CD4-positive, alpha-beta T cell treated with Interferon gamma for 1 hour (primary cell): ENCODE data around the gene SLC30A2.

Experiments
- DNase-seq: peaks from one replicate; pipeline ENCODE4 v3.0.0-alpha.2; 2020

SLC30A2 gene

DNA sequence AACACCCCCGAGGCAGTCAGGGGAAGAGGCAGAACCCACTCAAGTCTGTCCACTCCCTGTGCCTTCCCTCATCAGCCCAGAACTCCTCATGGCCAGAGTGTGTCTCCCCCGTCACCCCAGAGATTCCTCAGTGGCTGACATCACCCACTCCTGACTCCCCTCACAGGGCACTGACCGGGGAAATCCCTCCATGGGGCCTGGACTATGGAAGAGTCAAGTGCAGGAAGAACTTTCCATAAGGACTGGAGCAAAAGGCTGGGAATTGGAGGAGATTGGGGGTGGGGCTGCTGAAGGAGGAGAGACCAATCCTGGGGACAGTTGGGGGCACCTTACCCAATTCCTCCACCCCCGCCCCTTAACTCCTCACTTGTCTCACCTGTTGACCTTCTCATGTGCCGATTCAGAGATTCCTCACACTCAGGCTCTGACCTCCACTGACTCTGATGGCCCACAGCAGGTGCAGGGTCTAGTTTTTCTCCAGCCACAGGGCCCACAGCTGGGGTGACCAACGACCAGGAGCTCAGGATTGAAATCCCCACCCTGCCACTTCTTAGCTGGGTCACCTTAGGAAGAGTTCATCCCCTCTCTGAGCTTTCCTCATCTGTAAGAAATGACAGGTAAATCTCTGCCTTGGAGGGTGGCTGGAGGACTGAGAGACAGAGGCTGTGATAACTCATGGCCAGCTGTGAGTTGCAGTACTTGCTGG is 24.8 kb downstream of the SLC30A2 start:
- no peak for DNase-seq

GRCh38 chr1:26020330-26020768 is 25.6 kb downstream of the SLC30A2 start:
- DNase-seq, result no peak

DNA sequence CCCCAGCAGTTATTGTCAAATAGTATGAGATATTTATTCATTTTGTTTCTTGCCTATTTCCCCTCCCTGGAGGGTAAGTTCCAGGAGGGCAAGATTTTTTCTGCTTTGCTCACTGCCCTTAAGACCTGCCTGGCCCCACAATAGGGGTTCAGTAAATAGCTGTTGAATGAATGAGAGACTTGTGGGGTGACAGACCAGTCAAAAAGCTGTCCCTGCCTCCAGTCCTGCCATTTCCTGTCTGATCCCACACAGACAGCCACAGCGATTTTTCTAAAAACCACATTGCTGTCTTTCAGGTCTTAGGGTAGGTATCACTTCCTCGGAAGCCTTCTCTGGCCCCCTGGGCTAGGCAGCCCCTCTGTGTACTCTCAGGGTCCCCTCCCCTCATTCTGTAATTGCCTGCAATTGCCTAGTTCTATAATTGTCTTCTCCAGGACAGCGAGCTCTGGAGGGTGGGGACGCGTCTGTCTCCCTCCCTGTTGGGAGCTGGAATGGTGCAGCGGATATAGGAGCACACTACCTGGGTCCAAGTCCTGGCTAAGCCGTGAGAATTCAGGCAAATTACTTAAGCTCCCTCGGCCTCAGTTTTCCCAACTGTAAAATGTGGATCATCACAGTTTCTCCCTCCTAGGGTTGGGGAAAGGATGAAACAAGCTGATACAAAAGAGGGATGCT is 26.1 kb downstream of the SLC30A2 start:
- no peak for DNase-seq

- no peak for DNase-seq
These were observed 28.3 kb downstream of the SLC30A2 start for GRCh38 chr1:26017606-26018005.

GRCh38 chr1:26016953-26017545 is 28.9 kb downstream of the SLC30A2 start:
- DNase-seq, result no peak

DNA sequence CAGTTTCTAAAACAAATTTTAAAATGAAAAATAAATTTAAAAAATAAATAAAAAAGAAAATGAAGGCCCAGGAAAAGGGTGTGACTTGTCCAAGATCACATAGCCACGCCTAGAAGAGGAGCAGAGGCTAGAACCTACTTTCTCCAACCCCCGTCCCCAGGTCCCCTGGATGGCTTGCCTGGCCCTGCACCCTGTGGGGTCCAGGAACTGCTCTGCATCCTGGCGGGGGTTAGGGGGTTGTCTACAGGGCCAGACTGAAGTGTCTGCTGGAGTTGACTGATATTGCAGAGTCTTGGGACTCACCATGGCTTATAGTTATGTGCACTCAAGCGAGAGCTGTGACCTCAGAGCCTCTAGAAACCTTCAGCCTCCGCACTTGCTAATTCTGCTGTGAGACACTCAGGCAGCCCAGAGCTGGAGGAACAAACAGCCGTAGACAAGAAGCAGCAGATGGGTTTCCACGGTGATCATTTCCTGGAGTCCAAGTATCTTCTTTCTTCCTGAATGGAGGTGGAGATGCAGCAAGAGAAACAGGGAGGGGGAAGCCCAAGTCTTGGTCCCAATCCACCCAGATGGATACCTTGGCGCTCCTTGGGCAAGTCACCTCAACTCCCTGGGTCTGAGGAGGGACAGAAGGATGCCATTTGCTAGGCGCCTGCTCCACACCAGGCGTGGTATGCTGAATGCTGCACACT is 29.5 kb downstream of the SLC30A2 start:
- DNase-seq, result no peak

DNA sequence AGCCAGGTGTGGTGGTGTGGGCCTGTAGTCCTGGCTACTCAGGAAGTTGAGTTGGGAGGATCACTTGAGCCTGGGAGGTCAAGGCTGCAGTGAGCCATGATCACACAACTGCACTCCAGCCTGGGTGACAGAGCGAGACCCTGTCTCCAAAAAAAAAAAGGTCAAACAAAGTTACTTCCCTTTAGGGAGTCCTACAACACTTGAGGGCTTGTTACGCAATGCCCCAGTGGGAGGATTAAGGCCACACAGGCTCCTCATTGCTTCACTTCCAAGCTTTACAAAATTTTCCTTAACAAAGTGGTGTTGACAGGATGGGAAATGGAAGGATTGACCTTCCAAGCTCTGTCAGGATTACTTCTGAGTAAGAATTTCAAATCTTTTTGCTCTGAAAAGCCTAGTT is 30.6 kb downstream of the SLC30A2 start:
- DNase-seq, result no peak

- DNase-seq, result no peak
These were observed 31.7 kb downstream of the SLC30A2 start for GRCh38 chr1:26014179-26014578.

- DNase-seq, result no peak
These were observed 33.1 kb downstream of the SLC30A2 start for GRCh38 chr1:26012864-26013263.

DNA sequence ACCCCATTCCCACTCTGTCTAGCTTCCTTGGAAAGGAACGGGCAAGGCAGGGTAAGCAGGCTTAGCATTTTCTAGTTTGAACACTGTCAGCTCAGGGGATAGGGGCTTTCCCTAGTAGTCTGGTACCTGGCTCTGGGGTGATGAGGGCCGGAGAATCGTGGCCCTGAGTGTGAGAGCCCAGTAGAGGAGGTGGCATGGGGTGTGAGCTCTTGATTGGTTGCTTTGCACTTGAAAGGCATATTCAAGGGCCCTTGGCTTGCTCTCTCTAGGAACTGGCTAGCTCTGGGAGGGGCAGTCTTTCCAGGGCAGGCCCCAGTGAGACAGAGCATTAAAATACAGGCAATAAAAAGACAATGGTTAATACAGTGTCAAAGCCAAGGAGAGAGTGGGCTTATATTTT is 35.1 kb downstream of the SLC30A2 start:
- no peak for DNase-seq

GRCh38 chr1:26009796-26010447 is 36.0 kb downstream of the SLC30A2 start:
- DNase-seq, result no peak

GRCh38 chr1:26006710-26007109 is 39.2 kb downstream of the SLC30A2 start:
- DNase-seq, result no peak

DNA sequence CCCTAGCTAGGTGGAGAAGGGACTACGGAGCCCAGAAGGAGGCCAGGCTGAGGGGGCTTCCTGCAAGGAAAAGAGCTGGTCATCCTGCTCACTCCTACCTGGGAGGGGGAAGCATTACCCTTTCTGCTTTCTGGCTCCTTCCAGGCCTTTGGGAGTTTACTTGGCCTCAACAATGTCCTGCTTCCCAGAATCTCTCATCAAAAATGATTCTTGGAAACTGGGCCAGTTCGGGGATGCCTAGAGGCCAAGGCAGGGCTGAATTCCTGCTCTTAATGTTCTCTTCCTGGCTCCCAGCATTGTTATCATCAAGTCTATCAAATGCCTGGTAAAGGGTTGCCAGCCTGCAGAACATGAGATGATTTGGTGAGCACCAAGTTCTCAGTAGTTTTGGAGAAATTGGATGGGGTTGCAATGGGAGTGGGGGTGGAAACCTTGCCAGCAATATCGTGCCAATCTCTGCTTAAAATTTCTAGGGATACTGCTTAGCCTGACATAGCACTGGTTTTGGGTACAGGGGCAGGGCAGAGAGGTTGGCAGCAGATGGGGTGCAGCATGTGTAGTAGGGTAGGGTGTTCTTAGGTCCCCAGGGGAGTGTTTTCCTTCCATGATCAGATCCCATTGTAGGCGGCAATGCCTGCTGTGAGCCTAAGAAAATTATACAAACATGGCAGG is 40.3 kb downstream of the SLC30A2 start:
- DNase-seq, result no peak

DNA sequence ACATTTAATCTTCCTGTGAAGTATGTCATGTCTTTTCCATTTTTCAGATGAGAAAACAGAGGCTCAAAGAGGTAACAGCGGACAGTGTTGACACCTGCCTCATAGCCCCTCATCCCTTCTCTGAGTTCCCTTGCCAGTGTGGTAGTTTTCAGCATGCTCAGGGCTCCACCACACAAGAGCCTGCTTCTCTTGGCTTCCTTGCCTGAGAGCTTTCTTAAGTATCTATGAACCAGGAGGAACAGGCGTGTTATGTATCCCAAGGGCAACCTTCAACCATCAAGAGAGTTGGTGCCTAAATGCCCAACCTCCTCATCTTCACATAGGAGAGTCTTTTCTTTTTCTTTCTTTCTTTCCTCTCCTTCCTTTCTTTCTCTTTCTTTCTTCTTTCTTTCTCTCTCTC is 42.2 kb downstream of the SLC30A2 start:
- DNase-seq, result no peak

GRCh38 chr1:26003262-26003661 is 42.7 kb downstream of the SLC30A2 start:
- no peak for DNase-seq

GRCh38 chr1:25999041-25999800 is 46.7 kb downstream of the SLC30A2 start:
- DNase-seq, result no peak

- peak; percentile 97 for DNase-seq
These were observed 47.8 kb downstream of the SLC30A2 start, which contains the start of gene PAFAH2 for GRCh38 chr1:25997828-25998761. Gene PAFAH2, minus strand, starts transcription at chr1:25998063. Its CDS starts 7,247 bp downstream, at chr1:25990816.

DNA sequence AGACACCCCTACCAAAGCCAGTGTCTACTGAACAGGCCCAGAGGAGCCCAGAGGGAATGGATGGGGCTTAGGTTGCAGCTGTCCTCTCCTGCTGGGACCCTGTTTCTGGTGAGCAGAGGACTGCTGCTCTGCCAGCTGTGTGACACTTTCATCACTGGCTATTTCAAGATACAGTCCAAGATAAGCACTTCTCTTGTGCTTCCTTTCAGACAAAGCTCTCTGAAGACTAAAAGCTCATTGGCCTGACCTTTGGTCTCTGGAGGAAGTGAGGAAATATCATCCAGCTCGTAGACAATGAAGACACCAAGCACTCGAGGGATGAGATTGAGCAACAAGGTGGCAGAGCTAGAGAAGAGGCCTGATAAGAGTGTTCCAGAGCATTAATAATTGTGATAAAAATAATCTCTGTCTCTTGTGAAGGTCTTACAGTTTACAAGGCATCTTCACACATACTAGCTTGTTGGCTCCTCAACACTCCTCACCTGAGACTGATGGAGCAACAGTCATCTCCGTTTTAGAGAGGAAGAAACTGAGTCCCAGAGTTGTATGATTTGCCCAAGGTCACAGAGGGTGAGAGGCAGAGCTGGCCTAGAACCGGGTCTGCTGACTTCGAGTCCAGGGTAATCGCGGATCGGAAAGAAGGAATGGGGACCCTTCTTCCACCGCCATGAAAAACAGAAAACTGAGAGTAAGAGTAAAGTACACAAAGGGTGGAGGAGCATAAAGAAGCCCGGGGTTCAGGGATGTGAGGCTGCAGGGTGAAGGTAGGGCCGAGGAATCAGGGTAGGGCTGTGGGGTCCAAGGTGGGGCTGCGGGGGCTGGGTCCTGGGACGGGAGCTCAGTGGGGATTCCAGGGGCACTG is 48.7 kb downstream of the SLC30A2 start:
- peak; percentile 16 for DNase-seq

GRCh38 chr1:25994402-25995150 is 51.3 kb downstream of the SLC30A2 start:
- DNase-seq, result no peak
